ENCODE results near the gene PCMT1. TPM values are rescaled to one million over a fixed set of nuclear protein-coding genes. Genes with fewer than 3 reads are reported as not detected.

Gene PCMT1
- total and polyA plus RNA-seq, 3 donors from 2014 or later = 192 to 220 (median 196) TPM

- H3K27ac ChIP-seq = no peak overlapping the region
- intact Hi-C loops (cut with DNase I; ENCODE audit: low total_unique reads) = no loop called here
- no peak overlapping the region for H3K4me3 ChIP-seq
- H3K36me3 ChIP-seq (ENCODE audit: low read depth, missing control alignments) = peaks cover 7% of the 10 kb centered on the region
- H3K27me3 ChIP-seq = no peaks in the 10 kb centered on the region
- WGBS, 2 donors = 86% methylated on average over 3 of the region's 3 CpGs
- no peak for DNase-seq
- no peak for TF ChIP-seq POLR2A (IDR thresholded peaks at IDR 0.05)
- TF ChIP-seq, protein P1, sequence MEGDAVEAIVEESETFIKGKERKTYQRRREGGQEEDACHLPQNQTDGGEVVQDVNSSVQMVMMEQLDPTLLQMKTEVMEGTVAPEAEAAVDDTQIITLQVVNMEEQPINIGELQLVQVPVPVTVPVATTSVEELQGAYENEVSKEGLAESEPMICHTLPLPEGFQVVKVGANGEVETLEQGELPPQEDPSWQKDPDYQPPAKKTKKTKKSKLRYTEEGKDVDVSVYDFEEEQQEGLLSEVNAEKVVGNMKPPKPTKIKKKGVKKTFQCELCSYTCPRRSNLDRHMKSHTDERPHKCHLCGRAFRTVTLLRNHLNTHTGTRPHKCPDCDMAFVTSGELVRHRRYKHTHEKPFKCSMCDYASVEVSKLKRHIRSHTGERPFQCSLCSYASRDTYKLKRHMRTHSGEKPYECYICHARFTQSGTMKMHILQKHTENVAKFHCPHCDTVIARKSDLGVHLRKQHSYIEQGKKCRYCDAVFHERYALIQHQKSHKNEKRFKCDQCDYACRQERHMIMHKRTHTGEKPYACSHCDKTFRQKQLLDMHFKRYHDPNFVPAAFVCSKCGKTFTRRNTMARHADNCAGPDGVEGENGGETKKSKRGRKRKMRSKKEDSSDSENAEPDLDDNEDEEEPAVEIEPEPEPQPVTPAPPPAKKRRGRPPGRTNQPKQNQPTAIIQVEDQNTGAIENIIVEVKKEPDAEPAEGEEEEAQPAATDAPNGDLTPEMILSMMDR (IDR thresholded peaks at IDR 0.05) = no peak
- H3K4me1 ChIP-seq = peaks cover 16% of the 10 kb centered on the region
- H3K9me3 ChIP-seq = no peaks in the 10 kb centered on the region
Measured at GRCh38 chr6:149783551-149783950, 34.0 kb downstream of the PCMT1 start.

DNA sequence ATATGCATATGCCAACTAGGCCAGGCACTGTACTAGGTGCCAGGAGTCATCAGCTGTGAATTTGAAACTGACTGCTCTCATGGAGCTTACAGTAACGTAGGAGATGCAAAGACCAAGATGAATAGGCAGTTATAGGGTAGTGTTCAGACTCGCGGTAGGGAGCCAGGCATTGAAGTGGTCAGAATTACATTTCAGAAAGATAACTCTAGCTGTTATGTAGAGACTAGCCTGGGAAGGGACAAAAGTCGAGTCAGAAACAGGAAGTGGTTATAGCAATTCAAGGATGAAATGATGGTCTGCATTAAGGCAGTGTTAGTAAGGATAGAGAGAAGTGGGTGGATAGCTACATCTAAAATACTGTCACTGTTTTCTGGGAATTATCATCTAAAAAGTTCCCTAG lies 56.6 kb downstream of the PCMT1 start:
- Histone ChIP-seq H3K4me1 (no peaks in the 10 kb centered on the region), H3K9me3 (no peaks in the 10 kb centered on the region), H3K36me3 (ENCODE audit: low read depth, missing control alignments) (no peaks in the 10 kb centered on the region), H3K27ac (no peak overlapping the region), H3K27me3 (no peaks in the 10 kb centered on the region), H3K4me3 (no peak overlapping the region)
- no peak for DNase-seq
- WGBS, 2 donors = 80 to 86% methylated on average over 4 of the region's 4 CpGs
- no peak for TF ChIP-seq POLR2A (IDR thresholded peaks at IDR 0.05)
- TF ChIP-seq, protein P1 (IDR thresholded peaks at IDR 0.05) = no peak
- intact Hi-C loops (cut with DNase I; ENCODE audit: low total_unique reads) = no loop called here

DNA sequence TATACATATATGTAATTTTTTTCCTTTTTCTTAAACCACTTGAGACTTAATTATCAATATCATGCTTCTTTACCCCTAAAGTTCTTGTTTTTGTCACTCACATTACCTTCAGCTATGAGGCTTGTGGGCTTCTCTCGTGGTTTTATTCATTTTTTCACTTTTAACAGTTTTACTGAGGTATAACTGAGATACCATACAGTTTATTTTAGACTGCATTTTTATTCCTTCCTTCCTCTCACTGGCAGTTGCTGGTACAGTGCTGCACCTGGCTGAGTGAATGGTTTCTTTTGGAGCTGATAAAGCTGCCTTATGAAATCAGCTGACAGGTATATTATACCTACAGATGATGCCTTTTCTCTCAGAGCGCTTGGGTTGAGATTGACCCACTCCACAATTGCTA lies 60.3 kb downstream of the PCMT1 start:
- TF ChIP-seq, protein P1 (IDR thresholded peaks at IDR 0.05) = no peak
- TF ChIP-seq POLR2A (IDR thresholded peaks at IDR 0.05) = no peak
- H3K36me3 ChIP-seq (ENCODE audit: low read depth, missing control alignments) = no peaks in the 10 kb centered on the region
- no peak overlapping the region for H3K27ac ChIP-seq
- H3K27me3 ChIP-seq = no peaks in the 10 kb centered on the region
- intact Hi-C loops (cut with DNase I; ENCODE audit: low total_unique reads) = no loop called here
- no peaks in the 10 kb centered on the region for H3K4me1 ChIP-seq
- 90 to 94% methylated on average over 2 of the region's 2 CpGs for WGBS, 2 donors
- no peak for DNase-seq
- no peaks in the 10 kb centered on the region for H3K9me3 ChIP-seq
- H3K4me3 ChIP-seq = no peak overlapping the region

GRCh38 chr6:149813351-149813750 lies 63.8 kb downstream of the PCMT1 start:
- 88 to 93% methylated on average over 3 of the region's 3 CpGs for WGBS, 2 donors
- no peaks in the 10 kb centered on the region for H3K9me3 ChIP-seq
- no peak overlapping the region for H3K4me3 ChIP-seq
- no peaks in the 10 kb centered on the region for H3K27me3 ChIP-seq
- no peaks in the 10 kb centered on the region for H3K36me3 ChIP-seq (ENCODE audit: low read depth, missing control alignments)
- intact Hi-C loops (cut with DNase I; ENCODE audit: low total_unique reads) = no loop called here
- no peak for DNase-seq
- no peaks in the 10 kb centered on the region for H3K4me1 ChIP-seq
- no peak overlapping the region for H3K27ac ChIP-seq
- TF ChIP-seq, protein P1 (IDR thresholded peaks at IDR 0.05) = no peak
- no peak for TF ChIP-seq POLR2A (IDR thresholded peaks at IDR 0.05)

DNA sequence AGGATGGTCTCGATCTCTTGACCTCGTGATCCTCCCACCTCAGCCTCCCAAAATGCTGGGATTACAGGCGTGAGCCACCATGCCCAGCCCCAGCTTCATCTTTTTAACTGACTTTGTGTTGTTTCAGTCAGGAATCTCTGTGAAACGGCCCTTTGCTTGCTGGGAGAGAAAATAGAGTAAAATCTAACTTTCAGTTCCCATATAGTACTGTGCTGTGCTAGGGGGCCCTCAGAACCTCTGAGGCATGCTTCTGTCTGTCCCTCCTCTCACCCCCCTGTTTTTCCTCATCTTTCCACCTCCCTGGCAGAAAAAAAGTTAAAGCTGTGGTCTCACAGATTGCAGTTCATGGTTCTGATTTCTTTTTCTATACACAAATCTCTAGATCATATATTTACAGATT lies 66.2 kb downstream of the PCMT1 start:
- 91 to 96% methylated on average over 4 of the region's 4 CpGs for WGBS, 2 donors

More for the DNA sequence above, 66.2 kb downstream of the PCMT1 start:
- TF ChIP-seq, protein P1 (IDR thresholded peaks at IDR 0.05) = no peak
- TF ChIP-seq POLR2A (IDR thresholded peaks at IDR 0.05) = no peak
- Histone ChIP-seq H3K9me3 (no peaks in the 10 kb centered on the region), H3K27ac (no peak overlapping the region), H3K27me3 (no peaks in the 10 kb centered on the region), H3K4me1 (no peaks in the 10 kb centered on the region), H3K36me3 (ENCODE audit: low read depth, missing control alignments) (no peaks in the 10 kb centered on the region), H3K4me3 (no peak overlapping the region)
- no peak for DNase-seq
- intact Hi-C loops (cut with DNase I; ENCODE audit: low total_unique reads) = no loop called here

Measured in testis (tissue), 3 donors.